Measurements from ENCODE around the gene DNTT. TPM values are rescaled to one million over a fixed set of nuclear protein-coding genes. Genes with fewer than 3 reads are reported as not detected.
"Not testable (repeated sequence)": the region's sequence is repeated elsewhere in the genome, so short reads cannot be mapped to it uniquely, and the experiment has no call there.

Gene DNTT
- total RNA-seq, 1 experiment from 2014 or later = not detected

- DNase-seq (ENCODE audit: low spot score) = no peak
Observed at GRCh38 chr10:96276426-96276825, 27.8 kb upstream of the DNTT start.

GRCh38 chr10:96276831-96277230 lies 27.4 kb upstream of the DNTT start:
- DNase-seq (ENCODE audit: low spot score) = no peak

DNA sequence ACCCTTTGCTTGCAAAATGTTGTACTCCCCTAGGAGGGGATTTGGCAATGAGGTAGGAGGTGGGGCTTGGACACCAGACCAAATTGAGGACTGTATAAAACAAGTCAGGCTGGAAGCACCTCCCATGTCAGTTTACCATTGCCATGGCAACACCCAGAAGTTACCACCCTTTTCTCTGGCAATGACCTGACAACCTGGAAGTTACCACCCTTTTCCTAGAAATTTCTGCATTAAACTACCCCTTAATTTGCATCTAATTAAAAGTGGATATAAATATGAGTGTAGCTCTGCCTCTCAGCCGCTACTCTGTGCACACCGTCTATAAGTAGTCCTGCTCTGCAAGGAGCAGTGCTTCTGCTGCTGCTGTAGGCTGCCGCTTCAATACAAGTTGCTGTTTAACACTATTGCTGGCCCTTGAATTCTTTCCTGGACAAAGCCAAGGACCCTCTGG lies 25.0 kb upstream of the DNTT start:
- no peak for DNase-seq (ENCODE audit: low spot score)

DNA sequence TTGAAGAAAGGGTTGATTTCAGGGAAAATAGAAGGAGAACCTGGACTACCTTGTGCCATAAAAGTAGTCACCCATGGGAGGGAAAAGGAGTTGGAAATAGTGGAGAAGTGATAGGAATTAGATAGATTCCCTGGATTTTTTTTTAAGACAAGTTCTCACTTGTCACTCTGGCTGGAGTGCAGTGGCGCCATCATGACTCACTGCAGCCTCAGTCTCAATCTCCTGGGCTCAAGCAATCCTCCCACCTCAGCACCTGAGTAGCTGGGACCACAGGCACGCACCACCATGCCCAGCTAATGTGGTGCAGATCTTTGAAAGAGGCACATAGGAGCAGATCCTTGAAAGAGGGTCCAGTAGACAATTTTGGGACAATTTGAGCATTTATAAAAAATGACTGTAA lies 23.4 kb upstream of the DNTT start:
- DNase-seq (ENCODE audit: low spot score) = no peak

GRCh38 chr10:96281444-96282029 lies 22.7 kb upstream of the DNTT start:
- no peak for DNase-seq (ENCODE audit: low spot score)

GRCh38 chr10:96283351-96283750 lies 20.9 kb upstream of the DNTT start:
- no peak for DNase-seq (ENCODE audit: low spot score)

DNA sequence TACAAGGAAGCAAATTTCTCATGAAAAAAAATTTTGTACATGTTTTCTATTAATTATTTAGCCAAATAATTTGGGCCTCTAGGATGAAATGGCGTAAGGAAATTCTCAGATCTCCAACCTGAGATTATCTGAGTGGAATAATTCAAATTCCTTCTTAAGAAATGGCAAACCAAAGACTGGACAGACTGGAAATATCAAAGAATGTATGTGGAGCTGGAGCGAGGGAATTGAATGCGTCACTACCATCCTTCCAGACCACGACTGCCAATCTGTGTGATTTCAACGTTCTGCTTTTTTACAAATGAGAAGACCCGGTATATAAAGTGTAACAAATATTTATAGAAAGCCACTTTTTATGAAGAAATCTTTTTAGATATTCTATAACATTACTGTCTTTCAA lies 20.5 kb upstream of the DNTT start:
- no peak for DNase-seq (ENCODE audit: low spot score)

GRCh38 chr10:96285331-96285752 lies 18.9 kb upstream of the DNTT start:
- DNase-seq (ENCODE audit: low spot score) = no peak

GRCh38 chr10:96287392-96288105 lies 16.7 kb upstream of the DNTT start:
- DNase-seq (ENCODE audit: low spot score) = peak; percentile 68

- DNase-seq (ENCODE audit: low spot score) = no peak
Observed at GRCh38 chr10:96288151-96288621, 16.0 kb upstream of the DNTT start.

- DNase-seq (ENCODE audit: low spot score) = no peak
Observed at GRCh38 chr10:96289218-96289910, 14.9 kb upstream of the DNTT start.

- no peak for DNase-seq (ENCODE audit: low spot score)
Observed at GRCh38 chr10:96290368-96291133, 13.7 kb upstream of the DNTT start.

- peak; percentile 70 for DNase-seq (ENCODE audit: low spot score)
Observed at GRCh38 chr10:96292971-96293920, 11.0 kb upstream of the DNTT start.

- DNase-seq (ENCODE audit: low spot score) = no peak
Observed at GRCh38 chr10:96295475-96295874, 8.8 kb upstream of the DNTT start.

DNA sequence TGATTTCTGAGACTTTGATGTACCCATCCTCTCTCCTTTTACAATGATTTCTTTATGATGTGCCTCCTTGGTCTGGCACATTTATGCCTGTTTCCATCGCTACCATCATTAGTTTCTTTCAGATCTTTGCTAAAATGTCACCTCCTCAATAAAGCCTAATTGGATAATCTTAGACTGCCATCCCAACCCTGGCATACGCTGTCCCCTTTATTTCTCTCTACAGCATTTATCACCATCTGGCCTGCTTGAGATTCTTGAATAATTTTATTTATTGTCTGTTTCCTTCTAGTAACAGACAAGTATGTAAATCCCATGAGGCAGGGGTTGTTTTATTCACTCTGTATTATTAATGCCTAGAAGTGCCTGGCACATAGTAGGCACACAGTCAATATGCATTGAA lies 6.7 kb upstream of the DNTT start:
- DNase-seq (ENCODE audit: low spot score) = no peak

GRCh38 chr10:96298362-96298761 lies 5.9 kb upstream of the DNTT start:
- no peak for DNase-seq (ENCODE audit: low spot score)

DNA sequence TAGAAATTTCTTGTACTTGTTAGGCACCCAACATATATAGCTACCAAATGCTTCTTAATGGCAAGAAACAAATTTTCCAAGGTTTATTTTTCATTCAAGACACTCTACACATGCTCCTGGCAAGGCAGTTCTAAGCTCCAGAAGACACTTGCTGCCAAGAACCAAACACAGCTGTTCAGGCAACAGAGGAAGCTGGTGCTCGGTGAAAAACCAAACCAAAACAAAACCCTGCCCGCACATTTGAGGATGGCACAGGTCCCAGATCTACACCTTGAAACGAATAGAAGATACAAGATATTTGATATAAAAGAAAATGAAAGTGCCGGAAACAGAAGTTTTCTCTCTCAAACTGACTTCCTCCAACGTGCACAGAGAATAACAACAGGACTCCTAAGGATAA lies 4.9 kb upstream of the DNTT start:
- DNase-seq (ENCODE audit: low spot score) = no peak

DNA sequence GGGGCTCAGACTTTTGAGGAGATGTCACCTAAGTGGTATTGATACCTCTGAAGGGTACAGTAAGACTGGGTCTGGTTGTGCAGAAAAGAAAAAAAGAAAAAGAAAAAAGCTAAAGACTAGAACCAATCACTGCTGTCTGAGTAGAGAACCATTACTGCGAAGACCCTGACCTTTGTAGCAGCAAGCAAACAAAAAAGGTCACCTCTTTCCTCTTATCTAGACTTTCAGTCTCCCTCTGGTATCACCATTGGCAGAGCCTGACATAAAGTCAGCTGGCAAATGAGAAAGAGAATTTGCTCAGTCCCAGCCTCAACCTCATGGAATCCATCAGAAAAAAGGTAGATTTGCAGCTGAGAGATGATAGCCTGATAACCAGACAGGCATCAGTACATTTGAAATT lies 2.6 kb upstream of the DNTT start:
- DNase-seq (ENCODE audit: low spot score) = no peak

GRCh38 chr10:96305019-96305418 lies 785 bp downstream of the DNTT start:
- no peak for DNase-seq (ENCODE audit: low spot score)

DNA sequence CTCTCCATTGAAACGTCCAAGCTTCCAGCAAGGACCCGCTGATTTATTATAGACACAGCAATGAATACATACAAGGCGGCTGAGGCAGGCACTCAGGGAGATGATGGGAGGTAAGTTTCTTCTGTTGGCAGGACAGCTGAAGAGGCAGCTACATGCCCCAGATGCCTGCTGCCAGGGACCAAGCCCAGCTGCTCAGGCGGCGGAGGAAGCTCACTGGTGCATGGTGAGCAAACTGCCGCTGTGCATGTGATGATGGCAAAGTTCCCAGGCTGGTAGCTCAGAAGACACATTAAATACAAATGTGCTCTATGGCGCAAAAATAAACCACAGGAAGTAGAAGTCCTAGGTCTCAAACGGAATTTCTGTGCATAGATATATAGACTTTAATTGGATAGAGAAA lies 2.3 kb downstream of the DNTT start:
- DNase-seq (ENCODE audit: low spot score) = no peak

GRCh38 chr10:96308854-96309253 lies 4.6 kb downstream of the DNTT start:
- not testable (repeated sequence) for DNase-seq (ENCODE audit: low spot score)
